ENCODE measurements around the gene ARSI.

GRCh38 chr5:150295741-150296486 is 6.8 kb downstream of the ARSI start:
- TF ChIP-seq CTCF (IDR thresholded peaks at IDR 0.05; ENCODE audit: insufficient read depth, low read length, poor library complexity, severe bottlenecking) (no peak), EZH2phosphoT487 (conservative IDR thresholded peaks at IDR 0.05; ENCODE audit: low read length) (no peak)

Measured in SU-DHL-6 (cell line).